Measurements from ENCODE around the gene SH3RF3.

The SH3RF3 gene

GRCh38 chr2:109446278-109447131, 317.5 kb downstream of the SH3RF3 start:
- no peak overlapping the region for H3K4me2 ChIP-seq (ENCODE audit: low read length)

GRCh38 chr2:109447251-109447661, 318.3 kb downstream of the SH3RF3 start:
- Histone ChIP-seq H3K27me3 (ENCODE audit: insufficient read depth, low read length) (no peaks in the 10 kb centered on the region), H3K4me1 (ENCODE audit: control insufficient read depth in 1 of 2, insufficient read depth in 2 of 2, low read length in 2 of 2) (no peaks in the 10 kb centered on the region), H4K12ac (ENCODE audit: low read depth, low read length) (no peak overlapping the region), H2AK5ac (ENCODE audit: low read length) (no peak overlapping the region), H3K23ac (ENCODE audit: low read length) (no peak overlapping the region), H2BK5ac (ENCODE audit: low read depth, low read length, poor library complexity) (no peak overlapping the region), H3K4ac (ENCODE audit: low read depth, low read length) (no peak overlapping the region), H3K18ac (ENCODE audit: low read length) (no peak overlapping the region), H2AFZ (ENCODE audit: insufficient read depth, low read length, poor library complexity) (no peak overlapping the region), H3K79me1 (ENCODE audit: low read length) (no peaks in the 10 kb centered on the region), H2BK12ac (ENCODE audit: low read length) (no peak overlapping the region), H3K36me3 (ENCODE audit: control insufficient read depth in 1 of 2, insufficient read depth in 2 of 2, low read length in 2 of 2) (no peaks in the 10 kb centered on the region), H4K91ac (ENCODE audit: low read depth, low read length) (no peak overlapping the region), H3K27ac (ENCODE audit: low read depth, low read length) (no peak overlapping the region), H2BK120ac (ENCODE audit: insufficient read depth, low read length, poor library complexity) (no peak overlapping the region), H4K8ac (ENCODE audit: low read depth, low read length) (no peak overlapping the region), H3K9ac (ENCODE audit: low read length) (no peak overlapping the region), H3K4me2 (ENCODE audit: low read length) (no peak overlapping the region), H3K79me2 (ENCODE audit: control insufficient read depth, insufficient read depth, low read length, poor library complexity) (no peaks in the 10 kb centered on the region), H3K14ac (ENCODE audit: low read length) (no peak overlapping the region), H3K9me3 (ENCODE audit: insufficient read depth, low read depth, low read length) (peaks cover 6% of the 10 kb centered on the region), H3K4me3 (ENCODE audit: low read depth, low read length) (no peak overlapping the region)
- no CpG with 5 or more reads among the region's 9 CpGs for WGBS (ENCODE audit: extremely low coverage, insufficient coverage, insufficient read length)
- peak; percentile 56 to 81 for DNase-seq

More at GRCh38 chr2:109446278-109447131, 317.5 kb downstream of the SH3RF3 start:
- Histone ChIP-seq H3K23ac (ENCODE audit: low read length) (no peak overlapping the region), H2BK120ac (ENCODE audit: insufficient read depth, low read length, poor library complexity) (no peak overlapping the region), H2AFZ (ENCODE audit: insufficient read depth, low read length, poor library complexity) (no peak overlapping the region), H3K9me3 (ENCODE audit: insufficient read depth, low read depth, low read length) (peaks cover 6% of the 10 kb centered on the region), H2AK5ac (ENCODE audit: low read length) (no peak overlapping the region), H3K79me2 (ENCODE audit: control insufficient read depth, insufficient read depth, low read length, poor library complexity) (no peaks in the 10 kb centered on the region), H3K79me1 (ENCODE audit: low read length) (no peaks in the 10 kb centered on the region), H2BK5ac (ENCODE audit: low read depth, low read length, poor library complexity) (no peak overlapping the region), H3K18ac (ENCODE audit: low read length) (no peak overlapping the region), H3K27ac (ENCODE audit: low read depth, low read length) (no peak overlapping the region), H4K91ac (ENCODE audit: low read depth, low read length) (no peak overlapping the region), H4K8ac (ENCODE audit: low read depth, low read length) (no peak overlapping the region), H3K4me1 (ENCODE audit: control insufficient read depth in 1 of 2, insufficient read depth in 2 of 2, low read length in 2 of 2) (no peaks in the 10 kb centered on the region), H3K27me3 (ENCODE audit: insufficient read depth, low read length) (no peaks in the 10 kb centered on the region), H3K14ac (ENCODE audit: low read length) (no peak overlapping the region), H4K12ac (ENCODE audit: low read depth, low read length) (no peak overlapping the region), H2BK12ac (ENCODE audit: low read length) (no peak overlapping the region), H3K4me3 (ENCODE audit: low read depth, low read length) (no peak overlapping the region), H3K9ac (ENCODE audit: low read length) (no peak overlapping the region), H3K4ac (ENCODE audit: low read depth, low read length) (no peak overlapping the region), H3K36me3 (ENCODE audit: control insufficient read depth in 1 of 2, insufficient read depth in 2 of 2, low read length in 2 of 2) (no peaks in the 10 kb centered on the region)
- WGBS (ENCODE audit: extremely low coverage, insufficient coverage, insufficient read length): no CpG with 5 or more reads among the region's 20 CpGs
- no peak for DNase-seq

- Histone ChIP-seq H3K9ac (ENCODE audit: low read length) (no peak overlapping the region), H3K4me3 (ENCODE audit: low read depth, low read length) (no peak overlapping the region), H4K12ac (ENCODE audit: low read depth, low read length) (no peak overlapping the region), H3K4me2 (ENCODE audit: low read length) (no peak overlapping the region), H3K9me3 (ENCODE audit: insufficient read depth, low read depth, low read length) (peaks cover 6% of the 10 kb centered on the region), H3K14ac (ENCODE audit: low read length) (no peak overlapping the region), H2BK5ac (ENCODE audit: low read depth, low read length, poor library complexity) (no peak overlapping the region), H2BK12ac (ENCODE audit: low read length) (no peak overlapping the region), H3K27ac (ENCODE audit: low read depth, low read length) (no peak overlapping the region), H3K79me1 (ENCODE audit: low read length) (no peaks in the 10 kb centered on the region), H2AK5ac (ENCODE audit: low read length) (no peak overlapping the region), H3K23ac (ENCODE audit: low read length) (no peak overlapping the region), H2AFZ (ENCODE audit: insufficient read depth, low read length, poor library complexity) (no peak overlapping the region), H4K8ac (ENCODE audit: low read depth, low read length) (no peak overlapping the region), H2BK120ac (ENCODE audit: insufficient read depth, low read length, poor library complexity) (no peak overlapping the region), H3K36me3 (ENCODE audit: control insufficient read depth in 1 of 2, insufficient read depth in 2 of 2, low read length in 2 of 2) (no peaks in the 10 kb centered on the region), H3K4ac (ENCODE audit: low read depth, low read length) (no peak overlapping the region), H4K91ac (ENCODE audit: low read depth, low read length) (no peak overlapping the region), H3K79me2 (ENCODE audit: control insufficient read depth, insufficient read depth, low read length, poor library complexity) (no peaks in the 10 kb centered on the region), H3K27me3 (ENCODE audit: insufficient read depth, low read length) (no peaks in the 10 kb centered on the region), H3K18ac (ENCODE audit: low read length) (no peak overlapping the region), H3K4me1 (ENCODE audit: control insufficient read depth in 1 of 2, insufficient read depth in 2 of 2, low read length in 2 of 2) (no peaks in the 10 kb centered on the region)
- no CpG with 5 or more reads among the region's 6 CpGs for WGBS (ENCODE audit: extremely low coverage, insufficient coverage, insufficient read length)
- DNase-seq: no peak
Measured at GRCh38 chr2:109447776-109448175, 318.8 kb downstream of the SH3RF3 start.

GRCh38 chr2:109448207-109448606, 319.2 kb downstream of the SH3RF3 start:
- Histone ChIP-seq H3K79me1 (ENCODE audit: low read length) (no peaks in the 10 kb centered on the region), H3K4me2 (ENCODE audit: low read length) (no peak overlapping the region), H3K36me3 (ENCODE audit: control insufficient read depth in 1 of 2, insufficient read depth in 2 of 2, low read length in 2 of 2) (no peaks in the 10 kb centered on the region), H3K4me1 (ENCODE audit: control insufficient read depth in 1 of 2, insufficient read depth in 2 of 2, low read length in 2 of 2) (no peaks in the 10 kb centered on the region), H4K91ac (ENCODE audit: low read depth, low read length) (no peak overlapping the region), H4K8ac (ENCODE audit: low read depth, low read length) (no peak overlapping the region), H2BK12ac (ENCODE audit: low read length) (no peak overlapping the region), H3K27ac (ENCODE audit: low read depth, low read length) (no peak overlapping the region), H3K27me3 (ENCODE audit: insufficient read depth, low read length) (no peaks in the 10 kb centered on the region), H4K12ac (ENCODE audit: low read depth, low read length) (no peak overlapping the region), H3K23ac (ENCODE audit: low read length) (no peak overlapping the region), H3K9me3 (ENCODE audit: insufficient read depth, low read depth, low read length) (peaks cover 5% of the 10 kb centered on the region), H3K18ac (ENCODE audit: low read length) (no peak overlapping the region), H3K4me3 (ENCODE audit: low read depth, low read length) (no peak overlapping the region), H2AFZ (ENCODE audit: insufficient read depth, low read length, poor library complexity) (no peak overlapping the region), H2BK120ac (ENCODE audit: insufficient read depth, low read length, poor library complexity) (no peak overlapping the region), H3K79me2 (ENCODE audit: control insufficient read depth, insufficient read depth, low read length, poor library complexity) (no peaks in the 10 kb centered on the region), H3K4ac (ENCODE audit: low read depth, low read length) (no peak overlapping the region), H2AK5ac (ENCODE audit: low read length) (no peak overlapping the region), H3K9ac (ENCODE audit: low read length) (no peak overlapping the region), H2BK5ac (ENCODE audit: low read depth, low read length, poor library complexity) (no peak overlapping the region), H3K14ac (ENCODE audit: low read length) (no peak overlapping the region)
- no CpG with 5 or more reads among the region's 4 CpGs for whole genome bisulfite sequencing (ENCODE audit: extremely low coverage, insufficient coverage, insufficient read length)
- no peak for DNase-seq

All from trophoblast cell (in vitro differentiated cells and primary cell).